ENCODE data around the gene TNNT3.

TNNT3 gene

GRCh38 chr11:1968454-1969002, 49.0 kb downstream of the TNNT3 start:
- no peak for TF ChIP-seq REST (IDR thresholded peaks at IDR 0.05; ENCODE audit: insufficient replicate concordance, low read depth)
- TF ChIP-seq CTCF (IDR thresholded peaks at IDR 0.05; ENCODE audit: insufficient read depth, low read length) = no peak
- H3K27ac ChIP-seq (replicated peaks) = no peak overlapping the region
- no peaks in the 10 kb centered on the region for H3K27me3 ChIP-seq (ENCODE audit: insufficient read depth, poor library complexity, severe bottlenecking)
- no peak overlapping the region for H3K4me3 ChIP-seq (replicated peaks; ENCODE audit: insufficient read depth, low read length)
- no peak for DNase-seq (ENCODE audit: low read depth in 1 of 2, low spot score in 1 of 2)

- H3K27me3 ChIP-seq (ENCODE audit: insufficient read depth, poor library complexity, severe bottlenecking) = no peaks in the 10 kb centered on the region
- H3K27ac ChIP-seq (replicated peaks) = no peak overlapping the region
- no peak for DNase-seq (ENCODE audit: low read depth in 1 of 2, low spot score in 1 of 2)
- no peak overlapping the region for H3K4me3 ChIP-seq (replicated peaks; ENCODE audit: insufficient read depth, low read length)
- TF ChIP-seq SPI1 (IDR thresholded peaks at IDR 0.05; ENCODE audit: borderline replicate concordance, low read depth) = no peak
- TF ChIP-seq GABPA (IDR thresholded peaks at IDR 0.05; ENCODE audit: low read depth) = no peak
- TF ChIP-seq CTCF (IDR thresholded peaks at IDR 0.05; ENCODE audit: insufficient read depth, low read length) = no peak
- no peak for TF ChIP-seq REST (IDR thresholded peaks at IDR 0.05; ENCODE audit: insufficient replicate concordance, low read depth)
- TF ChIP-seq POLR2AphosphoS5 (IDR thresholded peaks at IDR 0.05; ENCODE audit: low read depth) = no peak
Observed at GRCh38 chr11:1969035-1969434, 49.5 kb downstream of the TNNT3 start.

- no peak for DNase-seq (ENCODE audit: low read depth in 1 of 2, low spot score in 1 of 2)
- Histone ChIP-seq H3K4me3 (replicated peaks; ENCODE audit: insufficient read depth, low read length) (no peak overlapping the region), H3K27me3 (ENCODE audit: insufficient read depth, poor library complexity, severe bottlenecking) (no peaks in the 10 kb centered on the region), H3K27ac (replicated peaks) (no peak overlapping the region)
- TF ChIP-seq CTCF (IDR thresholded peaks at IDR 0.05; ENCODE audit: insufficient read depth, low read length) = no peak
- TF ChIP-seq REST (IDR thresholded peaks at IDR 0.05; ENCODE audit: insufficient replicate concordance, low read depth) = no peak
- no peak for TF ChIP-seq SPI1 (IDR thresholded peaks at IDR 0.05; ENCODE audit: borderline replicate concordance, low read depth)
- no peak for TF ChIP-seq POLR2AphosphoS5 (IDR thresholded peaks at IDR 0.05; ENCODE audit: low read depth)
- TF ChIP-seq GABPA (IDR thresholded peaks at IDR 0.05; ENCODE audit: low read depth) = no peak
Observed at GRCh38 chr11:1969776-1970175, 50.3 kb downstream of the TNNT3 start.
